Esophagus squamous epithelium (tissue), 5 donors: ENCODE measurements around the gene TMEM63B. TPM values are rescaled to one million over a fixed set of nuclear protein-coding genes. Genes with fewer than 3 reads are reported as not detected.
"Not testable (repeated sequence)": the region's sequence is repeated elsewhere in the genome, so short reads cannot be mapped to it uniquely, and the experiment has no call there.

Source experiments
- DNase-seq: peaks from one replicate; lab custom pipeline; 2025; lab: John Stamatoyannopoulos, UW
- H3K27ac ChIP-seq, 4 donors: fragments of 200-600 bp; sonication (generic); one replicate each; pipeline ENCODE4 v1.5.1; 2016 to 2019; ENCODE audit warnings: mild to moderate bottlenecking in 1 of 4
- H3K27me3 ChIP-seq, 4 donors: fragments of 200-600 bp; sonication (generic); 1 replicate in 3 of 4; 2 replicates in 1 of 4; pipeline versions ENCODE4 v1.5.1 to v1.6.0; 2017 to 2021; ENCODE audit warnings: antibody characterized with exemption in 1 of 4
- H3K36me3 ChIP-seq, 3 donors: fragments of 200-600 bp; sonication (generic); one replicate each; pipeline ENCODE4 v1.5.1; 2016 to 2019
- H3K4me1 ChIP-seq, 3 donors: fragments of 200-600 bp; sonication (generic); one replicate each; pipeline ENCODE4 v1.5.1; 2017 to 2019
- H3K4me3 ChIP-seq, 4 donors: fragments of 200-600 bp; sonication (generic); 1 replicate in 3 of 4; 2 replicates in 1 of 4; pipeline ENCODE4 v1.5.1; 2016 to 2019; ENCODE audit warnings: mild to moderate bottlenecking in 2 of 4, moderate library complexity in 1 of 4
- H3K9me3 ChIP-seq, 3 donors: fragments of 200-600 bp; sonication (generic); one replicate each; pipeline ENCODE4 v1.5.1; 2016 to 2019
- POLR2A ChIP-seq, 4 donors: fragments of 450-650 bp; IDR thresholded peaks; one replicate each; pipeline ENCODE4 v1.6.1; 2017; ENCODE audit warnings: antibody characterized with exemption in 4 of 4, mild to moderate bottlenecking in 4 of 4, moderate library complexity in 3 of 4
- WGBS, 2 donors: methylation state at CpG; one replicate each; pipeline ENCODE4 v1.1.5; 2018; 5-methylcytosine and 5-hydroxymethylcytosine counted together
- intact Hi-C: fragments of 100-400 bp; cut with DNase I; formaldehyde crosslinking; loops from one replicate; pipeline ENCODE4 v1.15.0; 2022
- total RNA-seq, 4 donors: library from RNA; depleted of rRNA; stranded (reverse); fragments of >200 nt; gene quantifications; one replicate each; pipeline ENCODE4 v1.1.0, GENCODE V29; 2016
- TF ChIP-seq, protein P1 (sequence below), 6 experiments: fragments of 450-650 bp in 4 of 6; fragments of 200-600 bp in 2 of 6; sonication (generic) in 2 of 6; IDR thresholded peaks; one replicate each; pipeline ENCODE4 v1.5.1; 2016 to 2019; ENCODE audit warnings: antibody characterized with exemption in 6 of 6, mild to moderate bottlenecking in 4 of 6, moderate library complexity in 4 of 6
- donor health status: DM: yes; HTN: yes; CAD: no.

Gene TMEM63B
- total RNA-seq, 4 donors from 2014 or later = 27.8 to 56.3 (median 45.5) TPM

DNA sequence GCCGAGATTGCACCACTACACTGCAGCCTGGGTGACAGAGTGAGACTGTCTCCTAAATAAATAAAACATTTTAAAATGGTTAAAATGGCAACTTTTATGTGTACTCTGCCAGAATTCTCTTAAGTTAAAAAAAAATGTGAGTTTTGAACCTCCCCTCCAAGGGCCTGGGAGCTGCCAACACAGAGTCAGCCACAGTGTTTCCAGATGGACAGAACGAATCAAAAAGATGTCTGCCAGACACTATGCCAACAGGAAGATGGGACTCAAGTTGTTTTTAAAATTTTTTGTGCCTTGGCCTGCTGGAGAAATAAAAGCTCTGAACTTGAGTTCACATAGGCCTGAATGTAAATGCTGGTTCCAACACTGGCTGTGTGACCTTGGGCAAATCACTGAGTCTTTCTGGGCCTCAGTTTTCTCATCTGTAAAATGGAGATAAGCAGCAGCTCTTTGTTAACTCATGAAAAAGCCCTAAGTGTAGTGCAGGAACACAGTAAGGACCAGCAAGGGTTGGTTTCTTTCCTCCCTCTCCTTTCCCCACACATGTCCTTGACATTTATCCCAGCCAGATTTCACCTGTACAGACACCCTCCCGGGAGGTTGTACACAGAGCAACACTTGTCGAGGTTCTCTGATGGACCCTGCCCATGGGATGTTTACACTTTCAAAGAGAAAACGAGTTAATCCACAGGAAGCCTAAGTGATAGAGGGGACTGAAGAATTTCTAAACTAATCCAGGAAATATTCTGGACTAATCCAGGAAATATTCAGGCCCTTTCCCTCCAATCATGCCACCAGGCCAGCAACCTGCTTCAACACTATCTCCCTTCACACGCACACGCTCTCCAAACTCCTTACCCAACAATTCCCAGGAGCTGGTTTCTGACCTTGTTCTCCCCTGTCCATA lies 35.1 kb upstream of the TMEM63B start:
- Histone ChIP-seq H3K9me3 (no peaks in the 10 kb centered on the region), H3K4me1 (peaks cover 0 to 6% (median 0%) of the 10 kb centered on the region in 3 donors), H3K4me3 (no peak overlapping the region), H3K27me3 (no peaks in the 10 kb centered on the region), H3K27ac (no peak overlapping the region), H3K36me3 (peaks cover 0 to 14% (median 0%) of the 10 kb centered on the region in 3 donors)
- TF ChIP-seq POLR2A (IDR thresholded peaks at IDR 0.05) = no peak
- TF ChIP-seq, protein P1, sequence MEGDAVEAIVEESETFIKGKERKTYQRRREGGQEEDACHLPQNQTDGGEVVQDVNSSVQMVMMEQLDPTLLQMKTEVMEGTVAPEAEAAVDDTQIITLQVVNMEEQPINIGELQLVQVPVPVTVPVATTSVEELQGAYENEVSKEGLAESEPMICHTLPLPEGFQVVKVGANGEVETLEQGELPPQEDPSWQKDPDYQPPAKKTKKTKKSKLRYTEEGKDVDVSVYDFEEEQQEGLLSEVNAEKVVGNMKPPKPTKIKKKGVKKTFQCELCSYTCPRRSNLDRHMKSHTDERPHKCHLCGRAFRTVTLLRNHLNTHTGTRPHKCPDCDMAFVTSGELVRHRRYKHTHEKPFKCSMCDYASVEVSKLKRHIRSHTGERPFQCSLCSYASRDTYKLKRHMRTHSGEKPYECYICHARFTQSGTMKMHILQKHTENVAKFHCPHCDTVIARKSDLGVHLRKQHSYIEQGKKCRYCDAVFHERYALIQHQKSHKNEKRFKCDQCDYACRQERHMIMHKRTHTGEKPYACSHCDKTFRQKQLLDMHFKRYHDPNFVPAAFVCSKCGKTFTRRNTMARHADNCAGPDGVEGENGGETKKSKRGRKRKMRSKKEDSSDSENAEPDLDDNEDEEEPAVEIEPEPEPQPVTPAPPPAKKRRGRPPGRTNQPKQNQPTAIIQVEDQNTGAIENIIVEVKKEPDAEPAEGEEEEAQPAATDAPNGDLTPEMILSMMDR (IDR thresholded peaks at IDR 0.05) = no peak
- WGBS, 2 donors = 83 to 84% methylated on average over 6 to 7 of the region's 7 CpGs
- DNase-seq = no peak
- intact Hi-C loops = loop anchor here (10.0 kb wide), 1 partner anchor 163 kb away; the partner anchor contains the start of gene SLC35B2

DNA sequence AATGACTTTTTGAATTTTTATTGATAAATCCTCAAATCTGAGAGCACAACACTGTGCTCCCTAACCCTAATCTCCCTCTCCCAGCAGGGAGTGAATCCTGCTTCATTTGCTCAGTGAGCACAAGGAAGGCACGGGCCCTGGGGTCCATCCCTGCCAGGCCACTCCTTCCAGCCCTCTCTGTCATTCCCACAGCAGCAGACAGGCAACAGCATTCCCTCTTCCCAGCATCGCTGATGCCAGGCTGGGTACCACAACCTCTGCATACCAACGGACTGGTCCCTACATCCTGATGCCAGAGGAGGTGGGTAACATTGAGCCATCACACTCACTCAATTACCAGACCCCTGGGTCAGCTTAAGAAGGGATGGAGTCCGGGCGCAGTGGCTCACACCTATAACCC lies 34.3 kb upstream of the TMEM63B start:
- peaks cover 0 to 5% (median 0%) of the 10 kb centered on the region in 3 donors for H3K4me1 ChIP-seq
- intact Hi-C loops = loop anchor here (10.0 kb wide), 1 partner anchor 162 kb away; the partner anchor contains the start of gene SLC35B2
- WGBS, 2 donors = 92 to 94% methylated on average over 4 to 5 of the region's 5 CpGs
- no peak for DNase-seq
- peaks cover 0 to 14% (median 0%) of the 10 kb centered on the region in 3 donors for H3K36me3 ChIP-seq
- no peaks in the 10 kb centered on the region for H3K27me3 ChIP-seq
- H3K27ac ChIP-seq = no peak overlapping the region
- H3K4me3 ChIP-seq = no peak overlapping the region
- H3K9me3 ChIP-seq = no peaks in the 10 kb centered on the region
- TF ChIP-seq, protein P1 (IDR thresholded peaks at IDR 0.05) = no peak
- TF ChIP-seq POLR2A (IDR thresholded peaks at IDR 0.05) = no peak

DNA sequence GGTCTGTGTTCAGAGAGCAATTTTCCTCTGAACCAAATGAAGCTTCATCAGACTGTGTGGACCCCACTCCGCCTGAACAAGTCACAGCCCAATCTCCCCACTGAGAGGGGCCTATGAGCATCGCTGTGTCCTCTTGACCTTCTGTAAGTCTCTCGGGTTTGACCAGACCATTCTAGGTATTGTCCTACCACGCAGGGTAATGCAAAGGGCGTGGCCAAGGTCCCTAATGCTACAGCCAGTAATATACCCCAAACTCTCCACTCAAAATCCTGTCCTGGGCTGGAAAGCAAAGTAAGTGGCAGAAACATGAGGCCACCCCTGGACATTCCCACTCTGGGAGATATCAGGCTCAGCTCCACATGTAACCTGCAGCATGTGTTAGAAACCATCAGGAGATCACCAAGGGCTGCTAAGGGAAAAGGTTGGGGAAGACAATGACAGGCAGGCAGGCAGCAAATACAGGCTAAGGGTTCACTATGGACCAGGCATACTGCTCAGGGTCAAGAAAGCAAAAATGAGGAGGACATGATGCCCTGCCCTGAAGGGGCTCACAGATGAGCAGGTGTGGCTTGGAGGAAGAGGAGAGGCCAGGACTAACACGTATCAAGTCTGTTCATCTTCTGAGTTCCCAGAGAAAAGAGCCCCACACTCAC lies 33.5 kb upstream of the TMEM63B start:
- no peak for DNase-seq
- H3K36me3 ChIP-seq = peaks cover 0 to 15% (median 0%) of the 10 kb centered on the region in 3 donors
- 85 to 89% methylated on average over 5 to 6 of the region's 6 CpGs for WGBS, 2 donors
- H3K27me3 ChIP-seq = no peaks in the 10 kb centered on the region
- peaks cover 0 to 5% (median 0%) of the 10 kb centered on the region in 3 donors for H3K4me1 ChIP-seq
- no peak for TF ChIP-seq POLR2A (IDR thresholded peaks at IDR 0.05)
- TF ChIP-seq, protein P1 (IDR thresholded peaks at IDR 0.05) = no peak
- no peaks in the 10 kb centered on the region for H3K9me3 ChIP-seq
- intact Hi-C loops = loop anchor here (10.0 kb wide), 1 partner anchor 161 kb away; the partner anchor contains the start of gene SLC35B2
- H3K4me3 ChIP-seq = no peak overlapping the region
- H3K27ac ChIP-seq = no peak overlapping the region

DNA sequence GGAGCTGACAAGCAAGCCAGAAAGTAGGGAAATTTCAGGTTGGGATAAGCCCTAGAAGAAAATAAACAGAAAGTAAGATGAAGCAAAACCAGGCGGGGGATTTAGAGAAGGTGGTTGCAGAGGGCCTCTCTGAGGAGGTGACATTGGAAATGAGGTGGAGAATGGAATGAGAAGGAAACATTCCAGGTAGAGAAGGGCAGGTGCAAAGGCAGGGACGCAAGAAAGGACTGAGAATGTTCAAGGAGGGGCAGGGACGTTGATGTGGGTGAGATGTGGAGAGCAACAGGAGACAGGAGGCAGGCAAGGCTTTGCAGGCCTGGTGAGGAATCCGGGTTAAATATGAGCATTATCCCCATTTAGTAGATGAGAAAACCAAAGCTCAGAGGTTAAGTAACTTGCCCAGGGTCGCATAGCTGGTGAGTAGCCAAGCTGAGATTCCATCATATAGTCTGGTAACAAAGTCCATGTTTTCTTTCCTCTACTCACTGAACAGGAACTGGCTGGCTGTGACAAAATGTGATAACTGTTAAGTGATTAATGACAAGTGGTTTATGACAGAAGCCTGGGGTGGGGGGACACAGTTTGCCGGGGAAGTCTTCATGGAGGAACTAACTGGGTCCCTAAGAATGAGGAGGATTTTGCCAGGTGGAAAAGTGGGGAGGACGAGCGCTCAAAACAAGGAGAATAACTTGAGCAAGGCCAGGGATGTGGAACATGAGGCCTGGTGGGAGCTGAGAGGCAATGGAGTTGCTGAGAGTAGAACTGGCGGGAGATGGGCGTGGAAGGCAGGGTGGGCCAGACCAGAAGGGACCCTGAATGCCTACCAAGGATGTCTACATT lies 32.7 kb upstream of the TMEM63B start:
- WGBS, 2 donors = 85% methylated on average over 10 of the region's 10 CpGs
- Histone ChIP-seq H3K9me3 (no peaks in the 10 kb centered on the region), H3K36me3 (peaks cover 0 to 15% (median 0%) of the 10 kb centered on the region in 3 donors), H3K4me1 (peaks cover 0 to 5% (median 0%) of the 10 kb centered on the region in 3 donors), H3K4me3 (no peak overlapping the region), H3K27me3 (no peaks in the 10 kb centered on the region), H3K27ac (no peak overlapping the region)
- TF ChIP-seq, protein P1 (IDR thresholded peaks at IDR 0.05) = no peak
- TF ChIP-seq POLR2A (IDR thresholded peaks at IDR 0.05) = no peak
- no peak for DNase-seq
- intact Hi-C loops = loop anchor here (10.0 kb wide), 1 partner anchor 160 kb away; the partner anchor contains the start of gene SLC35B2

DNA sequence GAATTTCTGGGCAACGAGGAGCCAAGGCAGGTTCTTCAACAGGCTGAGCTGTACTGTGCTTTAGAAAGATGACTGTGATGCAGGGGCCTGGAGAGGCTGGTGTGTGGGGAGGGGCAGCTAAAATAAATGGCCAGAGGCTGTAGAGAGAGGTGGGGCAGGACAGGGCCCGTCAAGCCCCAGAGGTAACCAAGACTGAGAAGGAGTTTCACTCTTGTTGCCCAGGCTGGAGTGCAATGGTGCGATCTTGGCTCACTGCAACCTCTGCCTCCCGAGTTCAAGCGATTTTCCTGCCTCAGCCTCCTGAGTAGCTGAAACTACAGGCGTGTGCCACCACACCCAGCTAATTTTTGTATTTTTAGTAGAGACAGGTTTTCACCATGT lies 32.1 kb upstream of the TMEM63B start:
- not testable (repeated sequence) for H3K4me3 ChIP-seq, H3K4me1 ChIP-seq, H3K27ac ChIP-seq, H3K27me3 ChIP-seq, DNase-seq, H3K9me3 ChIP-seq
- 50 to 86% methylated on average over 3 to 4 of the region's 6 CpGs for WGBS, 2 donors
- intact Hi-C loops = loop anchor here (10.0 kb wide), 1 partner anchor 160 kb away; the partner anchor contains the start of gene SLC35B2
- H3K36me3 ChIP-seq = peaks cover 0 to 20% (median 0%) of the 10 kb centered on the region in 3 donors
